SK-N-SH (cell line): ENCODE results near the gene MANF. TPM values are rescaled to one million over a fixed set of nuclear protein-coding genes. Genes with fewer than 3 reads are reported as not detected.

ENCODE experiments used
- CTCF ChIA-PET: fragments of 300-600, 350-600 bp; formaldehyde crosslinking; extraction: SDS; loops from one replicate; lab custom pipeline; 2021; lab: Yijun Ruan, JAX
- POLR2A ChIA-PET: fragments of 350-600 bp; sonication (Branson Sonifier 250); formaldehyde crosslinking; extraction: SDS; loops from one replicate; lab custom pipeline; 2020; ENCODE audit warnings: antibody characterized with exemption, inconsistent platforms; lab: Yijun Ruan, JAX
- DNase-seq: peaks from one replicate; pipeline ENCODE4 v3.0.0; 2012
- H2AFZ ChIP-seq: fragments of 200-600 bp; sonication (generic); 2 replicates; pipeline ENCODE4 v1.8.1; 2016; ENCODE audit warnings: antibody characterized with exemption, mild to moderate bottlenecking, low read depth
- H3F3A ChIP-seq: fragments of 200-600 bp; sonication (generic); replicated peaks from 2 replicates; pipeline ENCODE3; 2016; ENCODE audit warnings: antibody characterized with exemption, mild to moderate bottlenecking; ENCODE audit not compliant: insufficient read depth
- H3K27ac ChIP-seq, 2 experiments: fragments of 200-500 bp in 1 of 2; fragments of 200-600 bp in 1 of 2; sonication (Bioruptor generic) in 1 of 2; sonication (generic), shearing (Covaris generic) in 1 of 2; 2 replicates each; pipeline versions ENCODE4 v1.5.1 to v1.6.1; 2014 to 2016; ENCODE audit warnings: low read depth in 2 of 2, inconsistent platforms in 1 of 2, low read length in 1 of 2, mild to moderate bottlenecking in 1 of 2, mixed read lengths in 1 of 2
- H3K27me3 ChIP-seq: fragments of 200-600 bp; sonication (generic), shearing (Covaris generic); 2 replicates; pipeline ENCODE4 v1.6.1; 2016; ENCODE audit warnings: mixed run types; ENCODE audit not compliant: insufficient read depth
- H3K36me3 ChIP-seq, 2 experiments: fragments of 200-500 bp in 1 of 2; fragments of 200-600 bp in 1 of 2; sonication (Bioruptor generic) in 1 of 2; sonication (generic) in 1 of 2; replicated peaks in 1 of 2; 2 replicates each; pipeline versions ENCODE3 to v1.5.1; 2014 to 2016; ENCODE audit warnings: low read length in 1 of 2, mild to moderate bottlenecking in 1 of 2; ENCODE audit not compliant: insufficient read depth in 2 of 2, control insufficient read depth in 1 of 2
- H3K4me1 ChIP-seq, 2 experiments: fragments of 200-500 bp in 1 of 2; fragments of 200-600 bp in 1 of 2; sonication (Bioruptor generic) in 1 of 2; sonication (generic), shearing (Covaris generic) in 1 of 2; 2 replicates each; pipeline versions ENCODE4 v1.5.1 to v1.6.1; 2014 to 2016; ENCODE audit warnings: low read depth in 1 of 2, low read length in 1 of 2, mixed run types in 1 of 2; ENCODE audit not compliant: insufficient read depth in 2 of 2, control insufficient read depth in 1 of 2
- H3K4me2 ChIP-seq: fragments of 200-600 bp; sonication (generic), shearing (Covaris generic); 2 replicates; pipeline ENCODE4 v1.6.1; 2017; ENCODE audit warnings: mixed run types
- H3K4me3 ChIP-seq, 2 experiments: fragments of 200-500 bp in 1 of 2; fragments of 200-600 bp in 1 of 2; sonication (Bioruptor generic) in 1 of 2; sonication (generic), shearing (Covaris generic) in 1 of 2; 2 replicates each; pipeline versions ENCODE4 v1.5.1 to v1.8.1; 2014 to 2016; ENCODE audit warnings: low read depth in 2 of 2, inconsistent platforms in 1 of 2, low read length in 1 of 2, mild to moderate bottlenecking in 1 of 2, mixed read lengths in 1 of 2, moderate library complexity in 1 of 2
- H3K79me2 ChIP-seq: fragments of 200-600 bp; sonication (generic); 2 replicates; pipeline ENCODE4 v1.8.1; 2017; ENCODE audit warnings: mild to moderate bottlenecking; ENCODE audit not compliant: insufficient read depth
- H3K9ac ChIP-seq: fragments of 200-600 bp; sonication (generic); 2 replicates; pipeline ENCODE4 v1.6.1; 2017; ENCODE audit warnings: mixed run types
- H3K9me2 ChIP-seq: fragments of 200-600 bp; sonication (generic); 2 replicates; pipeline ENCODE4 v1.6.1; 2017; ENCODE audit warnings: mixed run types
- H3K9me3 ChIP-seq: fragments of 200-600 bp; sonication (generic); 2 replicates; pipeline ENCODE4 v1.6.1; 2017; ENCODE audit warnings: mixed run types, mild to moderate bottlenecking, moderate library complexity
- H4K20me1 ChIP-seq: fragments of 200-600 bp; sonication (generic); 2 replicates; pipeline ENCODE4 v1.6.1; 2017; ENCODE audit warnings: mild to moderate bottlenecking, mixed run types; ENCODE audit not compliant: insufficient read depth
- CHD2 ChIP-seq: fragments of 150-350 bp; IDR thresholded peaks from 2 replicates; pipeline ENCODE4 v1.6.1; 2018; ENCODE audit warnings: low read length; ENCODE audit not compliant: partially characterized antibody
- ELF1 ChIP-seq: IDR thresholded peaks from 2 replicates; pipeline ENCODE4 v1.4.0; 2012
- EP300 ChIP-seq, 2 experiments: IDR thresholded peaks; 2 replicates each; pipeline versions ENCODE4 v1.4.0 to v1.6.1; 2012; ENCODE audit warnings: borderline replicate concordance in 1 of 2, low read depth in 1 of 2, low read length in 1 of 2
- EZH2phosphoT487 ChIP-seq: fragments of 200-600 bp; sonication (generic); IDR thresholded peaks from 2 replicates; pipeline ENCODE4 v1.6.1; 2017; ENCODE audit warnings: low read depth, mixed run types, mild to moderate bottlenecking, antibody characterized with exemption, moderate library complexity, borderline replicate concordance
- GABPA ChIP-seq: IDR thresholded peaks from 2 replicates; pipeline ENCODE4 v1.4.0; 2012; ENCODE audit warnings: low read depth, mild to moderate bottlenecking
- GATA2 ChIP-seq: sonication (generic); formaldehyde crosslinking; IDR thresholded peaks from 2 replicates; pipeline ENCODE4 v1.5.0; 2020; ENCODE audit warnings: mild to moderate bottlenecking, missing genetic modification reagents
- NRF1 ChIP-seq: IDR thresholded peaks from 2 replicates; pipeline ENCODE4 v1.6.1; 2012; ENCODE audit warnings: low read depth, mild to moderate bottlenecking, low read length
- PBX3 ChIP-seq: IDR thresholded peaks from 2 replicates; pipeline ENCODE4; 2012
- RAD21 ChIP-seq: IDR thresholded peaks from 2 replicates; pipeline ENCODE4 v1.6.1; 2012; ENCODE audit warnings: mild to moderate bottlenecking, low read length
- RXRA ChIP-seq: IDR thresholded peaks from 2 replicates; pipeline ENCODE4 v1.4.0; 2012; ENCODE audit warnings: low read depth, mild to moderate bottlenecking, borderline replicate concordance
- TCF12 ChIP-seq: IDR thresholded peaks from 2 replicates; pipeline ENCODE4 v1.4.0; 2012
- USF2 ChIP-seq: fragments of 150-350 bp; IDR thresholded peaks from 2 replicates; pipeline ENCODE4 v1.6.1; 2017; ENCODE audit warnings: antibody characterized with exemption, low read length, low read depth, borderline replicate concordance
- YY1 ChIP-seq: IDR thresholded peaks from 2 replicates; pipeline ENCODE4 v1.4.0; 2012; ENCODE audit warnings: low read depth, mild to moderate bottlenecking
- ZBTB33 ChIP-seq: IDR thresholded peaks from 2 replicates; pipeline ENCODE4 v1.4.0; 2012; ENCODE audit warnings: low read depth, borderline replicate concordance
- WGBS: methylation state at CpG from one replicate; pipeline ENCODE4 v1.1.6; 2017; ENCODE audit warnings: low lambda C conversion rate; 5-methylcytosine and 5-hydroxymethylcytosine counted together
- polyA plus RNA-seq, 3 experiments: library from polyadenylated mRNA; depleted of rRNA; stranded (reverse); fragments of >200 nt; gene quantifications; 2 replicates each; pipeline ENCODE4 v1.2.3, GENCODE V29; 2012
- TF ChIP-seq, protein P1 (sequence below): fragments of 150-350 bp; IDR thresholded peaks from 2 replicates; pipeline ENCODE4 v1.6.1; 2016; ENCODE audit warnings: mild to moderate bottlenecking, low read depth, low read length
- TF ChIP-seq, protein P2 (sequence below): IDR thresholded peaks from 2 replicates; pipeline ENCODE4 v1.6.1; 2012; ENCODE audit warnings: mild to moderate bottlenecking, low read depth, low read length, moderate library complexity
- TF ChIP-seq, protein P3 (sequence below): IDR thresholded peaks from 2 replicates; pipeline ENCODE4 v1.4.0; 2012; ENCODE audit warnings: low read depth

MANF gene
- polyA plus RNA-seq, 1 of the 3 experiments (the other 2 are of a cell fraction), result 121 TPM

GRCh38 chr3:51408021-51408420, 22.9 kb downstream of the MANF start:
- Histone ChIP-seq H3K9ac (no peak overlapping the region), H3K4me1 (no peaks in the 10 kb centered on the region), H3K4me3 (no peak overlapping the region), H3K36me3 (peaks cover 55% of the 10 kb centered on the region in 2 experiments), H3F3A (no peaks in the 10 kb centered on the region), H3K27me3 (no peaks in the 10 kb centered on the region), H3K9me3 (no peaks in the 10 kb centered on the region), H4K20me1 (no peaks in the 10 kb centered on the region), H2AFZ (no peak overlapping the region), H3K27ac (no peak overlapping the region), H3K79me2 (no peaks in the 10 kb centered on the region), H3K9me2 (no peaks in the 10 kb centered on the region), H3K4me2 (no peak overlapping the region)
- CTCF ChIA-PET, result interaction anchor here (1.3 to 3.2 kb wide), 4 partner anchors 13 to 27 kb away, joined by 4 to 18 read pairs (median 6); partner anchors contain the start of gene RBM15B
- TF ChIP-seq GATA2 (CRISPR knock-in tag), result no peak
- TF ChIP-seq USF2, result no peak
- TF ChIP-seq TCF12, result no peak
- no peak for TF ChIP-seq EZH2phosphoT487
- no peak for TF ChIP-seq RAD21
- TF ChIP-seq ZBTB33, result no peak
- TF ChIP-seq ELF1, result no peak
- TF ChIP-seq YY1, result no peak
- TF ChIP-seq, protein P1, sequence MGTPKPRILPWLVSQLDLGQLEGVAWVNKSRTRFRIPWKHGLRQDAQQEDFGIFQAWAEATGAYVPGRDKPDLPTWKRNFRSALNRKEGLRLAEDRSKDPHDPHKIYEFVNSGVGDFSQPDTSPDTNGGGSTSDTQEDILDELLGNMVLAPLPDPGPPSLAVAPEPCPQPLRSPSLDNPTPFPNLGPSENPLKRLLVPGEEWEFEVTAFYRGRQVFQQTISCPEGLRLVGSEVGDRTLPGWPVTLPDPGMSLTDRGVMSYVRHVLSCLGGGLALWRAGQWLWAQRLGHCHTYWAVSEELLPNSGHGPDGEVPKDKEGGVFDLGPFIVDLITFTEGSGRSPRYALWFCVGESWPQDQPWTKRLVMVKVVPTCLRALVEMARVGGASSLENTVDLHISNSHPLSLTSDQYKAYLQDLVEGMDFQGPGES, result no peak
- TF ChIP-seq GABPA, result no peak
- no peak for TF ChIP-seq PBX3
- TF ChIP-seq, protein P2, sequence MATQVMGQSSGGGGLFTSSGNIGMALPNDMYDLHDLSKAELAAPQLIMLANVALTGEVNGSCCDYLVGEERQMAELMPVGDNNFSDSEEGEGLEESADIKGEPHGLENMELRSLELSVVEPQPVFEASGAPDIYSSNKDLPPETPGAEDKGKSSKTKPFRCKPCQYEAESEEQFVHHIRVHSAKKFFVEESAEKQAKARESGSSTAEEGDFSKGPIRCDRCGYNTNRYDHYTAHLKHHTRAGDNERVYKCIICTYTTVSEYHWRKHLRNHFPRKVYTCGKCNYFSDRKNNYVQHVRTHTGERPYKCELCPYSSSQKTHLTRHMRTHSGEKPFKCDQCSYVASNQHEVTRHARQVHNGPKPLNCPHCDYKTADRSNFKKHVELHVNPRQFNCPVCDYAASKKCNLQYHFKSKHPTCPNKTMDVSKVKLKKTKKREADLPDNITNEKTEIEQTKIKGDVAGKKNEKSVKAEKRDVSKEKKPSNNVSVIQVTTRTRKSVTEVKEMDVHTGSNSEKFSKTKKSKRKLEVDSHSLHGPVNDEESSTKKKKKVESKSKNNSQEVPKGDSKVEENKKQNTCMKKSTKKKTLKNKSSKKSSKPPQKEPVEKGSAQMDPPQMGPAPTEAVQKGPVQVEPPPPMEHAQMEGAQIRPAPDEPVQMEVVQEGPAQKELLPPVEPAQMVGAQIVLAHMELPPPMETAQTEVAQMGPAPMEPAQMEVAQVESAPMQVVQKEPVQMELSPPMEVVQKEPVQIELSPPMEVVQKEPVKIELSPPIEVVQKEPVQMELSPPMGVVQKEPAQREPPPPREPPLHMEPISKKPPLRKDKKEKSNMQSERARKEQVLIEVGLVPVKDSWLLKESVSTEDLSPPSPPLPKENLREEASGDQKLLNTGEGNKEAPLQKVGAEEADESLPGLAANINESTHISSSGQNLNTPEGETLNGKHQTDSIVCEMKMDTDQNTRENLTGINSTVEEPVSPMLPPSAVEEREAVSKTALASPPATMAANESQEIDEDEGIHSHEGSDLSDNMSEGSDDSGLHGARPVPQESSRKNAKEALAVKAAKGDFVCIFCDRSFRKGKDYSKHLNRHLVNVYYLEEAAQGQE, result no peak
- no peak for TF ChIP-seq CHD2
- TF ChIP-seq, protein P3, sequence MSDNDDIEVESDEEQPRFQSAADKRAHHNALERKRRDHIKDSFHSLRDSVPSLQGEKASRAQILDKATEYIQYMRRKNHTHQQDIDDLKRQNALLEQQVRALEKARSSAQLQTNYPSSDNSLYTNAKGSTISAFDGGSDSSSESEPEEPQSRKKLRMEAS, result no peak
- TF ChIP-seq EP300 (IDR thresholded peaks at IDR 0.05; ENCODE audit: borderline replicate concordance in 1 of 2, low read depth in 1 of 2, low read length in 1 of 2), result no peak
- TF ChIP-seq NRF1, result no peak
- no peak for TF ChIP-seq RXRA
- POLR2A ChIA-PET, result interaction anchor here (1.7 kb wide), 1 partner anchor 11 kb away, joined by 5 read pairs; no protein-coding TSS in a partner anchor
- 79% methylated on average over 2 of the region's 2 CpGs for WGBS
- DNase-seq, result no peak
